GM12878 (cell line): ENCODE results near the gene SRD5A1. TPM values are rescaled to one million over a fixed set of nuclear protein-coding genes. Genes with fewer than 3 reads are reported as not detected.

Experiments used
- ATAC-seq: fragments of 200-7000 bp; cut with Tn5 transposase; 3 replicates; pipeline ENCODE4 v1.9.1; 2020; ENCODE audit warnings: mild to moderate bottlenecking, moderate library complexity
- BruUV-seq: library from RNA; stranded (reverse); fragments of 400-500 nt; replicated peaks from 2 replicates; lab custom pipeline; 2021; lab: Mats Ljungman, UMichigan
- CTCF ChIA-PET: fragments of 300-600 bp; sonication (Branson Sonifier 250); formaldehyde crosslinking; extraction: SDS; loops from one replicate; lab custom pipeline; 2021; ENCODE audit warnings: inconsistent platforms; lab: Yijun Ruan, JAX
- POLR2A ChIA-PET: fragments of 350-600 bp; formaldehyde crosslinking; extraction: SDS; loops from one replicate; lab custom pipeline; 2021; ENCODE audit warnings: inconsistent platforms; lab: Charles Lee
- RAD21 ChIA-PET: fragments of 300-600 bp; sonication (Branson Sonifier 250); formaldehyde crosslinking; loops from one replicate; lab custom pipeline; 2023; ENCODE audit warnings: antibody characterized with exemption; ENCODE audit not compliant: unreplicated experiment; lab: Charles Lee
- SMC1A ChIA-PET: fragments of 300-600 bp; sonication (Branson Sonifier 250); formaldehyde crosslinking; loops from one replicate; lab custom pipeline; 2023; ENCODE audit not compliant: unreplicated experiment, uncharacterized antibody; lab: Charles Lee
- DNase-seq: peaks from one replicate; pipeline ENCODE4 v3.0.0-alpha.2; 2011; ENCODE audit warnings: low read depth, low spot score
- FAIRE-seq: peaks from 3 replicates; lab custom pipeline; 2011; peaks lifted over from hg19 to GRCh38; lab: Jason Lieb, UNC
- H2AFZ ChIP-seq: 2 replicates; pipeline ENCODE4 v1.6.0; 2011; ENCODE audit warnings: low read depth, low read length, control low read depth; ENCODE audit not compliant: control insufficient read depth
- H3K27ac ChIP-seq: 2 replicates; pipeline ENCODE4 v1.5.1; 2011; ENCODE audit warnings: control low read depth; ENCODE audit not compliant: control insufficient read depth, insufficient read depth
- H3K27me3 ChIP-seq, 2 experiments: replicated peaks in 1 of 2; 2 replicates each; pipeline versions ENCODE4 v1.6.0 to v1.6.1; 2011; ENCODE audit warnings: low read length in 1 of 2; ENCODE audit not compliant: control insufficient read depth in 2 of 2, insufficient read depth in 2 of 2
- H3K36me3 ChIP-seq, 2 experiments: 2 replicates each; pipeline ENCODE4 v1.5.1; 2011; ENCODE audit warnings: low read length in 1 of 2; ENCODE audit not compliant: control insufficient read depth in 2 of 2, insufficient read depth in 2 of 2
- H3K4me1 ChIP-seq: 2 replicates; pipeline ENCODE4 v1.6.1; 2011; ENCODE audit warnings: mild to moderate bottlenecking, low read length, moderate library complexity, mixed read lengths; ENCODE audit not compliant: control insufficient read depth, insufficient read depth
- H3K4me2 ChIP-seq: 2 replicates; pipeline ENCODE4 v1.6.0; 2011; ENCODE audit warnings: control low read depth; ENCODE audit not compliant: control insufficient read depth, insufficient read depth
- H3K4me3 ChIP-seq: fragments of 200-600 bp; sonication (generic); 2 replicates; pipeline ENCODE4 v1.5.1; 2016
- H3K79me2 ChIP-seq: 2 replicates; pipeline ENCODE4 v1.6.0; 2011; ENCODE audit warnings: low read length; ENCODE audit not compliant: control insufficient read depth, insufficient read depth
- H3K9ac ChIP-seq: 2 replicates; pipeline ENCODE4 v1.8.0; 2011; ENCODE audit warnings: low read length, control low read depth, mixed read lengths; ENCODE audit not compliant: control insufficient read depth, insufficient read depth
- H3K9me3 ChIP-seq: replicated peaks from 3 replicates; pipeline ENCODE4 v1.5.1; 2011; ENCODE audit warnings: mild to moderate bottlenecking, low read length; ENCODE audit not compliant: control insufficient read depth, insufficient read depth
- H4K20me1 ChIP-seq: 2 replicates; pipeline ENCODE4 v1.6.0; 2011; ENCODE audit not compliant: control insufficient read depth, insufficient read depth
- ASH2L ChIP-seq: fragments of 300-600, 200-600 bp; sonication (generic); IDR thresholded peaks from 2 replicates; pipeline ENCODE4 v1.6.1; 2017; ENCODE audit warnings: low read depth, mild to moderate bottlenecking, borderline replicate concordance
- ATF3 ChIP-seq: IDR thresholded peaks from 2 replicates; pipeline ENCODE4 v1.6.1; 2011; ENCODE audit warnings: low read depth, mild to moderate bottlenecking, low read length, moderate library complexity, borderline replicate concordance; ENCODE audit errors: extremely low read depth
- BMI1 ChIP-seq: fragments of 450-650 bp; IDR thresholded peaks from 2 replicates; pipeline ENCODE4 v1.6.1; 2016; ENCODE audit warnings: mild to moderate bottlenecking, moderate library complexity, borderline replicate concordance
- BRCA1 ChIP-seq: IDR thresholded peaks from 2 replicates; pipeline ENCODE4 v1.6.1; 2011; ENCODE audit warnings: low read depth, low read length, improper control_type of control experiment
- CEBPB ChIP-seq, 2 experiments: fragments of 150-350 bp in 1 of 2; IDR thresholded peaks; 2 replicates each; pipeline ENCODE4 v1.6.1; 2012 to 2014; ENCODE audit warnings: low read depth in 2 of 2, low read length in 2 of 2, borderline replicate concordance in 1 of 2, inconsistent platforms in 1 of 2
- CHD4 ChIP-seq: fragments of 200-600 bp; sonication (generic); IDR thresholded peaks from 2 replicates; pipeline ENCODE4 v1.6.1; 2016; ENCODE audit warnings: mild to moderate bottlenecking
- EED ChIP-seq: sonication (generic); IDR thresholded peaks from 2 replicates; pipeline ENCODE4 v1.6.1; 2016; ENCODE audit warnings: antibody characterized with exemption, low read depth
- GATAD2B ChIP-seq: fragments of 450-650 bp; conservative IDR thresholded peaks from 2 replicates; pipeline ENCODE4 v1.6.1; 2017; ENCODE audit warnings: low read depth, mild to moderate bottlenecking, moderate library complexity
- JUNB ChIP-seq: IDR thresholded peaks from 2 replicates; pipeline ENCODE4 v1.6.1; 2016; ENCODE audit warnings: antibody characterized with exemption, mild to moderate bottlenecking
- MXI1 ChIP-seq: fragments of 150-350 bp; IDR thresholded peaks from 2 replicates; pipeline ENCODE4 v1.6.1; 2011; ENCODE audit warnings: low read depth, mild to moderate bottlenecking, inconsistent platforms, low read length, improper control_type of control experiment
- NFIC ChIP-seq: IDR thresholded peaks from 2 replicates; pipeline ENCODE4 v1.6.1; 2012; ENCODE audit warnings: low read depth, mild to moderate bottlenecking, inconsistent platforms, low read length, moderate library complexity
- NR2C1 ChIP-seq: fragments of 450-650 bp; IDR thresholded peaks from 2 replicates; pipeline ENCODE4 v1.6.1; 2017; ENCODE audit warnings: antibody characterized with exemption, mild to moderate bottlenecking, moderate library complexity
- RELA ChIP-seq: fragments of 450-650 bp; IDR thresholded peaks from 2 replicates; pipeline ENCODE4 v1.8.0; 2014; ENCODE audit warnings: borderline replicate concordance; ENCODE audit not compliant: partially characterized antibody
- SP1 ChIP-seq: IDR thresholded peaks from one replicate; pipeline ENCODE4 v1.6.1; 2011; ENCODE audit warnings: low read depth, low read length
- SPI1 ChIP-seq: IDR thresholded peaks from 2 replicates; pipeline ENCODE4 v1.6.1; 2011; ENCODE audit warnings: low read depth, mild to moderate bottlenecking, low read length, moderate library complexity, borderline replicate concordance; ENCODE audit not compliant: insufficient read depth
- SUPT20H ChIP-seq: IDR thresholded peaks from 2 replicates; pipeline ENCODE4 v1.6.1; 2011; ENCODE audit warnings: low read depth, mild to moderate bottlenecking, low read length, moderate library complexity, borderline replicate concordance; ENCODE audit not compliant: control insufficient read depth
- ZNF592 ChIP-seq: fragments of 450-650 bp; IDR thresholded peaks from 2 replicates; pipeline ENCODE4 v1.6.1; 2017; ENCODE audit warnings: mild to moderate bottlenecking, moderate library complexity
- WGBS: methylation state at CpG from one replicate; pipeline ENCODE4 v1.1.6; 2016; ENCODE audit warnings: low lambda C conversion rate; ENCODE audit not compliant: insufficient replicate concordance, insufficient coverage; ENCODE audit errors: missing lambda C conversion rate; 5-methylcytosine and 5-hydroxymethylcytosine counted together
- in situ Hi-C: fragments of 300-500 bp; cut with MboI; formaldehyde crosslinking; loops from 9 replicates; pipeline ENCODE4 v1.14.3; 2018; ENCODE audit warnings: mixed read lengths
- intact Hi-C: fragments of 100-400 bp; cut with micrococcal nuclease; formaldehyde crosslinking; loops from one replicate; pipeline ENCODE4 v1.14.2; 2022; ENCODE audit not compliant: unreplicated experiment
- polyA plus RNA-seq, 11 experiments: library from polyadenylated mRNA; depleted of rRNA in 4 of 11; unstranded in 6 of 11; stranded (reverse) in 5 of 11; fragments of >200 nt; fragmentation: Nextera tagmentation in 4 of 11; fragmentation: Illumina TruSeq in 1 of 11; extraction: Ambion mirVana in 4 of 11; extraction: Trizol in 1 of 11; gene quantifications; 1 replicate in 1 of 11; 2 replicates in 10 of 11; pipeline versions ENCODE4 v1.2.1 to v1.2.3, GENCODE V29; 2011 to 2016; ENCODE audit warnings: inconsistent platforms in 2 of 11, missing spikeins in 2 of 11, low read depth in 1 of 11
- total RNA-seq, 4 experiments: library from RNA; depleted of rRNA in 3 of 4; stranded (reverse); fragments of >200 nt in 3 of 4; fragmentation: Illumina TruSeq in 1 of 4; extraction: Trizol in 1 of 4; gene quantifications; 2 replicates each; pipeline versions ENCODE4 v1.2.1 to v1.2.3, GENCODE V29; 2013 to 2021
- TF ChIP-seq, protein P1 (sequence below): fragments of 450-650 bp; IDR thresholded peaks from 2 replicates; pipeline ENCODE4 v1.6.1; 2016; ENCODE audit warnings: mild to moderate bottlenecking

Gene SRD5A1
- total and polyA plus RNA-seq, 10 of the 15 experiments (the other 5 are each of a cell fraction or from before 2014, with no cell fraction given) = 0.76 to 20.1 (median 12.3) TPM

GRCh38 chr5:6606884-6607558 is 26.2 kb upstream of the SRD5A1 start:
- CTCF ChIA-PET = interaction anchor here (0.9 kb wide), 2 partner anchors 20 to 31 kb away, joined by 3 read pairs; no protein-coding TSS in a partner anchor
- H3K4me1 ChIP-seq = no peaks in the 10 kb centered on the region
- no peaks in the 10 kb centered on the region for H3K9me3 ChIP-seq
- no peak overlapping the region for H3K27ac ChIP-seq
- no peak for DNase-seq
- H3K4me2 ChIP-seq = no peak overlapping the region
- RAD21 ChIA-PET = interaction anchor here (0.5 kb wide), 1 partner anchor 115 kb away, joined by 3 read pairs; no protein-coding TSS in a partner anchor
- no TSS peak for BruUV-seq
- no peaks in the 10 kb centered on the region for H3K79me2 ChIP-seq
- H2AFZ ChIP-seq = no peak overlapping the region
- intact Hi-C loops = no loop called here
- in situ Hi-C loops = no loop called here
- POLR2A ChIA-PET = no interaction called here
- 0 out of 2 replicates have a peak, but pooled peaks cover 1% of the 10 kb centered on the region for H4K20me1 ChIP-seq
- TF ChIP-seq BRCA1 (no peak), MXI1 (no peak), NR2C1 (no peak), CEBPB (IDR thresholded peaks at IDR 0.05; ENCODE audit: borderline replicate concordance in 1 of 2, low read depth in 2 of 2, low read length in 2 of 2) (no peak), SP1 (no peak), JUNB (no peak), EED (no peak), BMI1 (no peak), ZNF592 (no peak), RELA (no peak), ATF3 (no peak), SPI1 (no peak), CHD4 (no peak), NFIC (no peak), SUPT20H (no peak), ASH2L (no peak), GATAD2B (no peak)
- TF ChIP-seq, protein P1, sequence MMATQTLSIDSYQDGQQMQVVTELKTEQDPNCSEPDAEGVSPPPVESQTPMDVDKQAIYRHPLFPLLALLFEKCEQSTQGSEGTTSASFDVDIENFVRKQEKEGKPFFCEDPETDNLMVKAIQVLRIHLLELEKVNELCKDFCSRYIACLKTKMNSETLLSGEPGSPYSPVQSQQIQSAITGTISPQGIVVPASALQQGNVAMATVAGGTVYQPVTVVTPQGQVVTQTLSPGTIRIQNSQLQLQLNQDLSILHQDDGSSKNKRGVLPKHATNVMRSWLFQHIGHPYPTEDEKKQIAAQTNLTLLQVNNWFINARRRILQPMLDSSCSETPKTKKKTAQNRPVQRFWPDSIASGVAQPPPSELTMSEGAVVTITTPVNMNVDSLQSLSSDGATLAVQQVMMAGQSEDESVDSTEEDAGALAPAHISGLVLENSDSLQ = no peak
- FAIRE-seq = no peak
- no peak overlapping the region for H3K4me3 ChIP-seq
- peaks cover 33 to 50% of the 10 kb centered on the region in 2 experiments for H3K36me3 ChIP-seq
- no peak overlapping the region for H3K9ac ChIP-seq
- 92% methylated on average over 9 of the region's 9 CpGs for WGBS
- no peaks in the 10 kb centered on the region for H3K27me3 ChIP-seq
- SMC1A ChIA-PET = interaction anchor here (0.9 to 1.7 kb wide), 2 partner anchors 11 to 132 kb away, joined by 3 read pairs; no protein-coding TSS in a partner anchor
- no peak for ATAC-seq
